Stomach (tissue), 9 donors: ENCODE data around the gene COL6A3. TPM values are rescaled to one million over a fixed set of nuclear protein-coding genes. Genes with fewer than 3 reads are reported as not detected.

Experiments
- DNase-seq, 2 donors: peaks; one replicate each; pipeline versions ENCODE4 v3.0.0 to v3.0.0-alpha.2; 2013 to 2019
- H3K27ac ChIP-seq, 5 donors: fragments of 200-600 bp in 4 of 5; sonication (generic) in 4 of 5; one replicate each; pipeline ENCODE4 v1.5.1; 2013 to 2019; ENCODE audit warnings: mild to moderate bottlenecking in 1 of 5, moderate library complexity in 1 of 5
- H3K27me3 ChIP-seq, 3 donors: fragments of 200-600 bp; sonication (generic); one replicate each; pipeline ENCODE4 v1.5.1; 2017 to 2019; ENCODE audit warnings: mixed run types in 1 of 3
- H3K36me3 ChIP-seq, 4 donors: fragments of 200-600 bp; sonication (generic); 1 replicate in 3 of 4; 2 replicates in 1 of 4; pipeline ENCODE4 v1.5.1; 2016 to 2019
- H3K4me1 ChIP-seq, 4 donors: fragments of 200-600 bp; sonication (generic); one replicate each; pipeline ENCODE4 v1.5.1; 2016 to 2019
- H3K4me3 ChIP-seq, 4 donors: fragments of 200-600 bp; sonication (generic) in 3 of 4; one replicate each; pipeline ENCODE4 v1.5.1; 2016 to 2019; ENCODE audit warnings: mild to moderate bottlenecking in 1 of 4
- H3K9me3 ChIP-seq, 4 donors: fragments of 200-600 bp; sonication (generic); one replicate each; pipeline ENCODE4 v1.5.1; 2016 to 2019
- CTCF ChIP-seq, 7 experiments: fragments of 450-650 bp in 4 of 7; fragments of 200-600 bp in 3 of 7; sonication (generic) in 3 of 7; IDR thresholded peaks; one replicate each; pipeline ENCODE4 v1.5.1; 2016 to 2019; ENCODE audit warnings: antibody characterized with exemption in 7 of 7, control low read depth in 2 of 7, mild to moderate bottlenecking in 1 of 7
- EP300 ChIP-seq: sonication (generic); formaldehyde crosslinking; IDR thresholded peaks from one replicate; pipeline ENCODE4 v1.6.1; 2017; ENCODE audit warnings: antibody characterized with exemption
- POLR2A ChIP-seq, 4 donors: fragments of 450-650 bp; IDR thresholded peaks; one replicate each; pipeline ENCODE4 v1.6.1; 2016; ENCODE audit warnings: antibody characterized with exemption in 4 of 4, control low read depth in 2 of 4, mild to moderate bottlenecking in 1 of 4, moderate library complexity in 1 of 4
- POLR2AphosphoS5 ChIP-seq, 3 donors: sonication (generic); formaldehyde crosslinking; IDR thresholded peaks; one replicate each; pipeline ENCODE4 v1.6.1; 2016; ENCODE audit warnings: antibody characterized with exemption in 3 of 3
- WGBS, 5 donors: extraction: QIAGEN DNeasy Blood & Tissue Kit in 3 of 5; methylation state at CpG; one replicate each; pipeline versions ENCODE4 v1.1.5 to v1.1.7; 2013 to 2018; 5-methylcytosine and 5-hydroxymethylcytosine counted together
- intact Hi-C: fragments of 100-400 bp; cut with DNase I; formaldehyde crosslinking; loops from one replicate; pipeline ENCODE4 v1.15.1; 2023; ENCODE audit warnings: low total_unique reads
- polyA plus RNA-seq, 3 donors: library from polyadenylated mRNA; stranded (reverse); fragments of 200-250 nt; gene quantifications; one replicate each; pipeline ENCODE4 v1.2.3, GENCODE V29; 2013
- total RNA-seq, 5 donors: library from RNA; depleted of rRNA; stranded (reverse); fragments of >200 nt; gene quantifications; one replicate each; pipeline versions ENCODE4 v1.1.0 to v1.2.3, GENCODE V29; 2014 to 2016
- donor health status: healthy with polysubstance abuse.
- donor health status: Bipolar disorder and iron deficiency.
- donor health status: healthy.

Gene COL6A3
- total and polyA plus RNA-seq, 8 donors: 9.3 to 411 (median 105) TPM

- TF ChIP-seq EP300: no peak
- no peak for TF ChIP-seq CTCF (IDR thresholded peaks at IDR 0.05)
- no peak for TF ChIP-seq POLR2A (IDR thresholded peaks at IDR 0.05)
- no peak for TF ChIP-seq POLR2AphosphoS5 (IDR thresholded peaks at IDR 0.05)
- Histone ChIP-seq H3K27me3 (no peaks in the 10 kb centered on the region), H3K9me3 (no peaks in the 10 kb centered on the region), H3K4me3 (no peak overlapping the region), H3K36me3 (no peaks in the 10 kb centered on the region), H3K4me1 (peaks cover 0 to 21% (median 5%) of the 10 kb centered on the region in 4 donors), H3K27ac (peak overlapping the region in 4 of 5 donors; percentile 3 to 77 (median 38))
- DNase-seq: no peak
- WGBS, 5 donors: 74 to 82% (median 76%) methylated on average over 8 of the region's 8 CpGs
- intact Hi-C loops: no loop called here
These were observed 133.0 kb downstream of the COL6A3 start for GRCh38 chr2:237280939-237281338.

- 58 to 72% (median 66%) methylated on average over 11 of the region's 11 CpGs for WGBS, 5 donors
- Histone ChIP-seq H3K27me3 (no peaks in the 10 kb centered on the region), H3K27ac (peak overlapping the region in 4 of 5 donors; percentile 30 to 77 (median 61)), H3K9me3 (no peaks in the 10 kb centered on the region), H3K4me3 (no peak overlapping the region), H3K4me1 (peaks cover 0 to 21% (median 5%) of the 10 kb centered on the region in 4 donors), H3K36me3 (no peaks in the 10 kb centered on the region)
- intact Hi-C loops: no loop called here
- peak in 1 of 2 donors; percentile 56 for DNase-seq
- TF ChIP-seq POLR2A (IDR thresholded peaks at IDR 0.05) (no peak), CTCF (IDR thresholded peaks at IDR 0.05) (no peak), EP300 (no peak), POLR2AphosphoS5 (IDR thresholded peaks at IDR 0.05) (no peak)
These were observed 133.7 kb downstream of the COL6A3 start for GRCh38 chr2:237280229-237280628.

GRCh38 chr2:237279012-237279768 is 134.8 kb downstream of the COL6A3 start:
- Histone ChIP-seq H3K27me3 (no peaks in the 10 kb centered on the region), H3K4me3 (no peak overlapping the region), H3K4me1 (peaks cover 0 to 21% (median 5%) of the 10 kb centered on the region in 4 donors), H3K36me3 (no peaks in the 10 kb centered on the region), H3K27ac (peak overlapping the region in 4 of 5 donors; percentile 53 to 77 (median 62)), H3K9me3 (no peaks in the 10 kb centered on the region)
- no peak for TF ChIP-seq CTCF (IDR thresholded peaks at IDR 0.05)
- no peak for TF ChIP-seq EP300
- TF ChIP-seq POLR2AphosphoS5 (IDR thresholded peaks at IDR 0.05): no peak
- no peak for TF ChIP-seq POLR2A (IDR thresholded peaks at IDR 0.05)
- WGBS, 5 donors: 75 to 78% (median 76%) methylated on average over 9 of the region's 9 CpGs
- intact Hi-C loops: no loop called here
- DNase-seq: no peak

GRCh38 chr2:237278568-237278967 is 135.4 kb downstream of the COL6A3 start:
- Histone ChIP-seq H3K36me3 (no peaks in the 10 kb centered on the region), H3K4me3 (no peak overlapping the region), H3K4me1 (peaks cover 0 to 19% (median 2%) of the 10 kb centered on the region in 4 donors), H3K27me3 (no peaks in the 10 kb centered on the region), H3K27ac (peak overlapping the region in 4 of 5 donors; percentile 53 to 77 (median 62)), H3K9me3 (no peaks in the 10 kb centered on the region)
- no peak for DNase-seq
- 52 to 75% (median 70%) methylated on average over 6 of the region's 6 CpGs for WGBS, 5 donors
- TF ChIP-seq POLR2AphosphoS5 (IDR thresholded peaks at IDR 0.05) (peak in 1 of 3 donors; percentile 60), POLR2A (IDR thresholded peaks at IDR 0.05) (no peak)
- intact Hi-C loops: no loop called here
